ENCODE results near the gene GPR12. TPM values are rescaled to one million over a fixed set of nuclear protein-coding genes. Genes with fewer than 3 reads are reported as not detected.

GPR12 gene
- total and polyA plus RNA-seq, 7 experiments from 2014 or later = not detected

DNA sequence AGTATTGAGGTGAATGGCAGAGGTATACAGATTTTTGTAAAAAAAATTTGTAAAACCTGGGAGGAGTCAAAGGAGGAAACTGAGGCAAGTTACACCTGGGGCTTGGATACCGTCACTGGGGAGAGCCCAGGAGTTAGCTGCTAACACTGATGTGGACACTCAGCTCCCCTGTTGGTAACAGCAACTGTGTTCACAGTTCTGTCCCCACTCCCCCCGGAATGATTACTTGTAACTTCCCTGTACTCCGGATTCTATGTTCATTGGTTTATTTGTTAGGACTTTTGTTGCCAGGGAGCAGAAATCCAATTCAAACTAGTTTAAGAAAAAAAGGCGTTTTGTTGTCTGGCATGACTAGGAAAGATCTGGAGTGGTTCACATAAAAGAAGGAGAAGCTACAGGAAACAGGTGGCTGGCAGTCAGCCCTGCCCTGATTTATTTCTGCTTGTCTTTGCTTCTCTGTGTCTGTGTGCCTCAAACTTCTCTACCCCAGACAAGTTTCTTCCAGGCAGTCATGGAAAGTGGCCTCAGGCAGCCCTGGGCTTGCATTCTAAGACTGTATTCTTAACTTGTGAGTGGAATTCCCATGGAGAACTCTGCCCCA, 2.3 kb upstream of the GPR12 start:
- ChIA-PET POLR2A (no interaction called here), CTCF (no interaction called here)
- Histone ChIP-seq H3K36me3 (ENCODE audit: control insufficient read depth in 2 of 3, insufficient read depth in 3 of 3, low read length in 3 of 3) (no peaks in the 10 kb centered on the region), H3K27me3 (ENCODE audit: control insufficient read depth in 2 of 2, insufficient read depth in 2 of 2, low read length in 2 of 2) (peaks cover 0 to 4% of the 10 kb centered on the region in 2 donors), H3K4me3 (ENCODE audit: low read length) (no peak overlapping the region), H3K27ac (ENCODE audit: low read depth, low read length) (no peak overlapping the region), H3K9me3 (ENCODE audit: control insufficient read depth in 2 of 3, low read length in 3 of 3) (no peaks in the 10 kb centered on the region), H3K4me1 (ENCODE audit: control insufficient read depth in 2 of 2, insufficient read depth in 2 of 2, low read length in 2 of 2) (no peaks in the 10 kb centered on the region)
- Mint-ChIP-seq H3K4me3 (no peak overlapping the region), H3K9me3 (peaks cover 0 to 3% (median 0%) of the 10 kb centered on the region in 11 donors), H3K27me3 (peaks cover 62 to 79% (median 67%) of the 10 kb centered on the region in 5 donors), H3K36me3 (peaks cover 0 to 14% (median 0%) of the 10 kb centered on the region in 5 donors), H3K27ac (no peak overlapping the region), H3K4me1 (peaks cover 0 to 28% (median 14%) of the 10 kb centered on the region in 7 donors)
- intact Hi-C loops (cut with micrococcal nuclease) = no loop called here
- no peak for ATAC-seq
- no peak for DNase-seq

DNA sequence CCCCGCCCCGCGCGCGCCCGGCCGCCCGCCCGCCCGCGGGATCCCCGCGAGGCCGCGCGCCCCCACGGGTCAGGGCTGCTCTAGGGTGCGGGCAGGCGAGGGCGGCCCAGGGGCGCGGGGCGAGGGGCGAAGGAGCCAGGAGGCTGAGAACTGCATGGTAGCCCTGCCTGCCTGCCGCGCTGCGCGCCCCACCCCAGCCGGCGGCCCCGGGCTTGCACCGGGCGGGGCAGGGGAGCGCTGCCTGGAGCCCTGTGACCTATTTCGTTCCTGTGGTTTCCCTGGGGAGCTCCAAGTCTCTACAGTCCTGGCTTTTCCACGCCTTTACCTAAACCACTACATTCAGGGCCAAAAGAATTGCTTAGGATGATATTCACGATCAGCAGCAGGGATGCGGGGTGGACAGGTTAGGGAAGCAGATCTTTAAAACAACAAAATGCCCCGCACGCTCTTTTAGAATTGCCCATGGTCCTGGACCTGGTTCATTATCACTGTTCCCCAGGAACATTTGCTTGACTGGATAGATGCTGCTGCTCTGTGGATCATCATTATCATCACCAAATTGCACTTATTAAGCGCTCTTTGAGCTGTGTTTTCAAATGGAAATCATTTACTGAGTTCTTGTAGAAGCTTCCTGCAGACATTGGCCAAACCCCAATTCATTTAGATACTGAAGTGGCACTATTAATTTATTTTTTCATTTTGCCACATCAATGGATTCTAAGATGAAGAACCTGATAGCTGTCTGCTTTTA, 421 bp upstream of the GPR12 start:
- ATAC-seq (peak; percentile 16), DNase-seq (no peak)
- H3K27ac ChIP-seq (ENCODE audit: low read depth, low read length) = no peak overlapping the region
- peaks cover 4% of the 10 kb centered on the region in 2 donors for H3K27me3 ChIP-seq (ENCODE audit: control insufficient read depth in 2 of 2, insufficient read depth in 2 of 2, low read length in 2 of 2)
- CTCF ChIA-PET = no interaction called here
- H3K4me3 ChIP-seq (ENCODE audit: low read length) = no peak overlapping the region
- Mint-ChIP-seq H3K27ac (no peak overlapping the region), H3K4me1 (peaks cover 0 to 28% (median 14%) of the 10 kb centered on the region in 7 donors), H3K36me3 (peaks cover 0 to 14% (median 0%) of the 10 kb centered on the region in 5 donors), H3K9me3 (peaks cover 0 to 3% (median 0%) of the 10 kb centered on the region in 11 donors), H3K27me3 (peaks cover 64 to 76% (median 74%) of the 10 kb centered on the region in 5 donors), H3K4me3 (peak overlapping the region; percentile 11 to 80 (median 60))
- intact Hi-C loops (cut with micrococcal nuclease) = no loop called here
- POLR2A ChIA-PET = no interaction called here
- no peaks in the 10 kb centered on the region for H3K36me3 ChIP-seq (ENCODE audit: control insufficient read depth in 2 of 3, insufficient read depth in 3 of 3, low read length in 3 of 3)
- H3K9me3 ChIP-seq (ENCODE audit: control insufficient read depth in 2 of 3, low read length in 3 of 3) = no peaks in the 10 kb centered on the region
- H3K4me1 ChIP-seq (ENCODE audit: control insufficient read depth in 2 of 2, insufficient read depth in 2 of 2, low read length in 2 of 2) = no peaks in the 10 kb centered on the region

DNA sequence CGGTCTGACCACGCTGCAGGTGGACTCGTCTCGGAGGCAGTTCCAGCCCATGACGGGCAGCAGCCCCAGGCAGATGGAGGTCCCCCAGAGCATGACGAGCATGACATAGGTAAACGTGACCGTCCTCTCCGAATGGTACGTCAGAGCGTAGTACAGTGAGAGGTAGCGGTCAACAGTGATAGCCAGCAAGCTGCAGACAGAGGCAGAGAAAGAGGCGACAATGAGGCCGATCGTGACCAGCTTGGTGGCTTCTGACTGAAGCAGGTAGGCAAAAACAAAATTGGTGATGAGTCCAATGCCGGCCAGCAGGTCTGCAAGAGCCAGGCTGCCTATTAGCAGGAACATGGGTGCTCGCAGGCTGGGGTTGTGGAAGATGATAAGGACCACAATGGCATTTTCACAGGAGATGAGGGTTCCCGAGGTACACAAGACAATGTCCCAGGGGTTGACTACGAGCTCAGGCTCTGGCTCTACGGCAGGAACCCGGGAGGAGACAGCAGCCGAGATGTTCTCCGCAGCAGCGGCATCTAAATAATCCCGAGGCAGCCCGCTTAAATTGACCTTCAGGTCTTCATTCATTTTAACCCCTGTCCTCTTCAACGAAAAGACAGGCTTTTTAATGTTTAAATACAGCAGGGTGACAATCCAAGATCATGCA, 1.2 kb downstream of the GPR12 start:
- ChIA-PET POLR2A (no interaction called here), CTCF (interaction anchor here (0.7 kb wide), 1 partner anchor 578 kb away, joined by 3 read pairs; no protein-coding TSS in a partner anchor)
- Histone ChIP-seq H3K27me3 (ENCODE audit: control insufficient read depth in 2 of 2, insufficient read depth in 2 of 2, low read length in 2 of 2) (peaks cover 4% of the 10 kb centered on the region in 2 donors), H3K27ac (ENCODE audit: low read depth, low read length) (no peak overlapping the region), H3K4me1 (ENCODE audit: control insufficient read depth in 2 of 2, insufficient read depth in 2 of 2, low read length in 2 of 2) (no peaks in the 10 kb centered on the region), H3K4me3 (ENCODE audit: low read length) (no peak overlapping the region), H3K9me3 (ENCODE audit: control insufficient read depth in 2 of 3, low read length in 3 of 3) (no peaks in the 10 kb centered on the region), H3K36me3 (ENCODE audit: control insufficient read depth in 2 of 3, insufficient read depth in 3 of 3, low read length in 3 of 3) (no peaks in the 10 kb centered on the region)
- ATAC-seq (no peak), DNase-seq (no peak)
- peaks cover 0 to 3% (median 0%) of the 10 kb centered on the region in 11 donors for H3K9me3 Mint-ChIP-seq
- intact Hi-C loops (cut with micrococcal nuclease) = no loop called here
- peaks cover 0 to 28% (median 14%) of the 10 kb centered on the region in 7 donors for H3K4me1 Mint-ChIP-seq
- peaks cover 55 to 75% (median 62%) of the 10 kb centered on the region in 5 donors for H3K27me3 Mint-ChIP-seq
- H3K36me3 Mint-ChIP-seq = peaks cover 0 to 14% (median 0%) of the 10 kb centered on the region in 5 donors
- peak overlapping the region in 1 of 9 donors; percentile 48 for H3K27ac Mint-ChIP-seq
- peak overlapping the region in 9 of 10 donors; percentile 21 to 86 (median 65) for H3K4me3 Mint-ChIP-seq

DNA sequence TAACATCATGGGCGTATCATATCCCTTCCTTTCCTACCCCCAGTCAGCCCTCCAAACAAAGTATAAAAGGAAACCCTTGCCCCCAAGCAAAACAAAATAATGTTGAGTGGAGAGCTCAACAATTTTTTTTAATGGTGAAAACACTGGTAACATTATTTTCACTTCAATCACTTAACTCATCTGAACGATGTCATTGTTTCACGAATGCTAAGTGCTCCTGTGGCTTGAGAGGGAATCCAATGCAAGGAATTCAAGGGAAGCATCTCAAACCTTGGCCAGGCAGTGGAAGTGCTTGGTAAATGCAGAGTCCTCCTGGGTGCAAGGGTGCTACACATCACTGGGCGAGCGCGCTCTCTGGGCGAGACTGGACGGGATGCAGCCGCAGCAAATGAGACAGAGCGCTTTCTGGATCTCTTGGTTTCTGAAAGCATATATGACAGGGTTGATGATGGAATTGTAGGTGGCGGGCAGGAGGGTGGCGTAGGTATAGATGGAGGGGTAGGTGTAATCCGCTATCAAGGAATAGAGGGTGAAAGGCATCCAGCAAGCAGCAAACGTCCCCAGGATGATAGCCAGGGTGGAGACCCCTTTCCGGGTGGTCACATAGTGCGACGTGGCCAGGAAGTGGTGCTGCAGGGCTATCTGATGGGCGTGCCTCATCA, 2.0 kb downstream of the GPR12 start:
- Histone ChIP-seq H3K27ac (ENCODE audit: low read depth, low read length) (no peak overlapping the region), H3K27me3 (ENCODE audit: control insufficient read depth in 2 of 2, insufficient read depth in 2 of 2, low read length in 2 of 2) (peaks cover 4% of the 10 kb centered on the region in 2 donors), H3K4me1 (ENCODE audit: control insufficient read depth in 2 of 2, insufficient read depth in 2 of 2, low read length in 2 of 2) (no peaks in the 10 kb centered on the region), H3K36me3 (ENCODE audit: control insufficient read depth in 2 of 3, insufficient read depth in 3 of 3, low read length in 3 of 3) (no peaks in the 10 kb centered on the region), H3K4me3 (ENCODE audit: low read length) (no peak overlapping the region), H3K9me3 (ENCODE audit: control insufficient read depth in 2 of 3, low read length in 3 of 3) (no peaks in the 10 kb centered on the region)
- H3K9me3 Mint-ChIP-seq = peaks cover 0 to 3% (median 0%) of the 10 kb centered on the region in 11 donors
- POLR2A ChIA-PET = interaction anchor here (0.6 kb wide), 1 partner anchor 159 kb away, joined by 4 read pairs; no protein-coding TSS in a partner anchor
- DNase-seq (no peak), ATAC-seq (no peak)
- peak overlapping the region in 8 of 10 donors; percentile 8 to 86 (median 35) for H3K4me3 Mint-ChIP-seq
- no peak overlapping the region for H3K27ac Mint-ChIP-seq
- peaks cover 0 to 28% (median 14%) of the 10 kb centered on the region in 7 donors for H3K4me1 Mint-ChIP-seq
- CTCF ChIA-PET = interaction anchor here (0.6 kb wide), 1 partner anchor 98 kb away, joined by 5 read pairs; no protein-coding TSS in a partner anchor
- intact Hi-C loops (cut with micrococcal nuclease) = no loop called here
- H3K27me3 Mint-ChIP-seq = peaks cover 55 to 67% (median 57%) of the 10 kb centered on the region in 5 donors
- peaks cover 0 to 14% (median 0%) of the 10 kb centered on the region in 5 donors for H3K36me3 Mint-ChIP-seq

DNA sequence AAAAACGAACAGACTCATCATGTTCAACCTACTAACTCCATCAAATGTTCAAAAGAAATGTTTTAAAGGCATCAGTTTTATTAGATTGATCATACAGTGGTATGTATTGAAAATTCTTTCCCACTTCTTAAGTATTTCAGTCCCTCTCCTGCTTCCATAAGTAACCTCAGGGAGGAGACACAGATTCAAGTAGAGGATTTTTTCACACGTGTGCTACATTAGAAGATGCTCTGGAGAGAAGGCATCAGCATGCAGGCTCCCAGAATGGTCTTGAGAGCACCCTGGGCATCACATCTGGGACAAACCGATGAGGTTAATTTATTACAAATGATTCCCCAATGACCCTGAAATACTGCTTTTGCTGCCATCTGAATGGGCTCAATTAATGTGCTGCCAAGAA, 3.6 kb downstream of the GPR12 start:
- Histone ChIP-seq H3K27me3 (ENCODE audit: control insufficient read depth in 2 of 2, insufficient read depth in 2 of 2, low read length in 2 of 2) (peaks cover 4% of the 10 kb centered on the region in 2 donors), H3K27ac (ENCODE audit: low read depth, low read length) (no peak overlapping the region), H3K4me3 (ENCODE audit: low read length) (no peak overlapping the region), H3K36me3 (ENCODE audit: control insufficient read depth in 2 of 3, insufficient read depth in 3 of 3, low read length in 3 of 3) (no peaks in the 10 kb centered on the region), H3K4me1 (ENCODE audit: control insufficient read depth in 2 of 2, insufficient read depth in 2 of 2, low read length in 2 of 2) (no peaks in the 10 kb centered on the region), H3K9me3 (ENCODE audit: control insufficient read depth in 2 of 3, low read length in 3 of 3) (no peaks in the 10 kb centered on the region)
- intact Hi-C loops (cut with micrococcal nuclease) = no loop called here
- ChIA-PET POLR2A (no interaction called here), CTCF (no interaction called here)
- no peak for ATAC-seq
- DNase-seq = no peak
- H3K36me3 Mint-ChIP-seq = peaks cover 0 to 13% (median 0%) of the 10 kb centered on the region in 5 donors
- H3K9me3 Mint-ChIP-seq = peaks cover 0 to 3% (median 0%) of the 10 kb centered on the region in 11 donors
- peaks cover 42 to 56% (median 48%) of the 10 kb centered on the region in 5 donors for H3K27me3 Mint-ChIP-seq
- H3K4me1 Mint-ChIP-seq = peaks cover 0 to 27% (median 14%) of the 10 kb centered on the region in 7 donors
- H3K4me3 Mint-ChIP-seq = no peak overlapping the region
- no peak overlapping the region for H3K27ac Mint-ChIP-seq

DNA sequence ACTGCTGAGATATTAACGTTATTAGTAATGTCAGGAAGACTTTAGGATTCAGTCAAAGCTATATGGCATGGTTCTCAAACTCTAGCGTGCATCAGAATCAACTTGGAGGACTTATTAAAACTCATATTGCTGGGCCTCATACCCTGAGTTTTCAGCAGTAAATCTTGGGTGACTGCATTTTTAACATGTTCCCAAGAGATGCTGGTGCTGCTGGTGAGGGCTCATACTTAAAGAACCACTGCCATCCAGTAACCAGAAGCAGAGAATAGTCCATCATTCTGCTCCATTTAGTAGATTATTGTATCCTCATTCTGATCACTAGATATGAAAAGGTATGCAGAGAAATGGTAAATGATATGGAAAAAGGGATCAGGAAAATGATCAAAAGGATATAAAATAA, 7.9 kb downstream of the GPR12 start:
- Mint-ChIP-seq H3K27me3 (peaks cover 12 to 26% (median 20%) of the 10 kb centered on the region in 5 donors), H3K4me1 (peaks cover 0 to 6% (median 0%) of the 10 kb centered on the region in 7 donors), H3K9me3 (no peaks in the 10 kb centered on the region), H3K36me3 (peaks cover 0 to 1% (median 0%) of the 10 kb centered on the region in 5 donors), H3K4me3 (no peak overlapping the region), H3K27ac (no peak overlapping the region)
- ChIA-PET POLR2A (no interaction called here), CTCF (no interaction called here)
- no peak for DNase-seq
- H3K27me3 ChIP-seq (ENCODE audit: control insufficient read depth in 2 of 2, insufficient read depth in 2 of 2, low read length in 2 of 2) = peaks cover 0 to 4% of the 10 kb centered on the region in 2 donors
- no peak overlapping the region for H3K4me3 ChIP-seq (ENCODE audit: low read length)
- no peak for ATAC-seq
- no peak overlapping the region for H3K27ac ChIP-seq (ENCODE audit: low read depth, low read length)
- no peaks in the 10 kb centered on the region for H3K36me3 ChIP-seq (ENCODE audit: control insufficient read depth in 2 of 3, insufficient read depth in 3 of 3, low read length in 3 of 3)
- intact Hi-C loops (cut with micrococcal nuclease) = no loop called here
- H3K4me1 ChIP-seq (ENCODE audit: control insufficient read depth in 2 of 2, insufficient read depth in 2 of 2, low read length in 2 of 2) = no peaks in the 10 kb centered on the region
- H3K9me3 ChIP-seq (ENCODE audit: control insufficient read depth in 2 of 3, low read length in 3 of 3) = no peaks in the 10 kb centered on the region
